HepG2 (cell line): ENCODE data around the gene SH3BP2.
"Not testable (repeated sequence)": the region's sequence is repeated elsewhere in the genome, so short reads cannot be mapped to it uniquely, and the experiment has no call there.

Experiments
- ELF4 ChIP-seq: sonication (generic); formaldehyde crosslinking; IDR thresholded peaks from 2 replicates; pipeline ENCODE4 v1.5.0; 2020; ENCODE audit warnings: missing genetic modification reagents, mild to moderate bottlenecking, moderate library complexity, borderline replicate concordance
- ZNF350 ChIP-seq: sonication (generic); formaldehyde crosslinking; IDR thresholded peaks from 2 replicates; pipeline ENCODE4 v1.4.0; 2020; ENCODE audit warnings: mild to moderate bottlenecking, low read depth, missing genetic modification reagents, borderline replicate concordance
- TF ChIP-seq, protein P1 (sequence below): sonication (generic); formaldehyde crosslinking; IDR thresholded peaks from 2 replicates; pipeline ENCODE4 v1.5.0; 2020; ENCODE audit warnings: mild to moderate bottlenecking, low read depth, missing genetic modification reagents, borderline replicate concordance

DNA sequence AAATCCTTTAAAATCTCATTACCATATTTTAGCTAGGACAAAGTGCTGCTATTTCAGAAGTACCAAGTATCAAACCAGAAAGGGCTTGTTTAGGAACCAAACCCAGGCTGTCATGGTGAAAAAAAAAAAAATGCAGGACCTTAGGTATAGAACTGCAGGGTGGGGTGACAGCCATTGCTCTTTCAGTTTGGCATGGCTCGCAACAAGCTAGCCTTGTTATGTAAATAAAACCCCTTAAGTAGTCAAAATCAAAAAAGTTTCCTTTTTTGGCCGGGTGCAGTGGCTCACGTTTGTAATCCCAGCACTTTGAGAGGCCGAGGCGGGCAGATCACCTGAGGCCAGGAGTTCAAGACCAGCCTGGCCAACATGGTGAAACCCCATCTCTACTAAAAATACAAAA, 12.2 kb upstream of the SH3BP2 start:
- TF ChIP-seq ZNF350; ELF4 (CRISPR knock-in tag): not testable (repeated sequence)
- TF ChIP-seq, protein P1, sequence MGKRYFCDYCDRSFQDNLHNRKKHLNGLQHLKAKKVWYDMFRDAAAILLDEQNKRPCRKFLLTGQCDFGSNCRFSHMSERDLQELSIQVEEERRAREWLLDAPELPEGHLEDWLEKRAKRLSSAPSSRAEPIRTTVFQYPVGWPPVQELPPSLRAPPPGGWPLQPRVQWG (CRISPR knock-in tag), result not testable (repeated sequence)
